ENCODE measurements around the gene CRHBP. TPM values are rescaled to one million over a fixed set of nuclear protein-coding genes. Genes with fewer than 3 reads are reported as not detected.

CRHBP gene
- total RNA-seq, 6 donors from 2014 or later: 0.30 to 0.81 (median 0.63) TPM; not detected in 3

GRCh38 chr5:76920491-76920890 is 32.4 kb upstream of the CRHBP start:
- Histone ChIP-seq H3K27me3 (no peaks in the 10 kb centered on the region), H3K9me3 (no peaks in the 10 kb centered on the region), H3K36me3 (no peaks in the 10 kb centered on the region), H3K27ac (no peak overlapping the region), H3K4me1 (no peaks in the 10 kb centered on the region), H3K4me3 (no peak overlapping the region)
- DNase-seq (no peak), ATAC-seq (ENCODE audit: low FRiP score in 2 of 2) (no peak)
- 53 to 57% methylated on average over 4 of the region's 4 CpGs for WGBS, 2 donors
- TF ChIP-seq POLR2AphosphoS5 (IDR thresholded peaks at IDR 0.05) (no peak), POLR2A (IDR thresholded peaks at IDR 0.05) (no peak), EP300 (IDR thresholded peaks at IDR 0.05) (no peak)
- TF ChIP-seq, protein P1, sequence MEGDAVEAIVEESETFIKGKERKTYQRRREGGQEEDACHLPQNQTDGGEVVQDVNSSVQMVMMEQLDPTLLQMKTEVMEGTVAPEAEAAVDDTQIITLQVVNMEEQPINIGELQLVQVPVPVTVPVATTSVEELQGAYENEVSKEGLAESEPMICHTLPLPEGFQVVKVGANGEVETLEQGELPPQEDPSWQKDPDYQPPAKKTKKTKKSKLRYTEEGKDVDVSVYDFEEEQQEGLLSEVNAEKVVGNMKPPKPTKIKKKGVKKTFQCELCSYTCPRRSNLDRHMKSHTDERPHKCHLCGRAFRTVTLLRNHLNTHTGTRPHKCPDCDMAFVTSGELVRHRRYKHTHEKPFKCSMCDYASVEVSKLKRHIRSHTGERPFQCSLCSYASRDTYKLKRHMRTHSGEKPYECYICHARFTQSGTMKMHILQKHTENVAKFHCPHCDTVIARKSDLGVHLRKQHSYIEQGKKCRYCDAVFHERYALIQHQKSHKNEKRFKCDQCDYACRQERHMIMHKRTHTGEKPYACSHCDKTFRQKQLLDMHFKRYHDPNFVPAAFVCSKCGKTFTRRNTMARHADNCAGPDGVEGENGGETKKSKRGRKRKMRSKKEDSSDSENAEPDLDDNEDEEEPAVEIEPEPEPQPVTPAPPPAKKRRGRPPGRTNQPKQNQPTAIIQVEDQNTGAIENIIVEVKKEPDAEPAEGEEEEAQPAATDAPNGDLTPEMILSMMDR (IDR thresholded peaks at IDR 0.05): no peak

- Histone ChIP-seq H3K27ac (no peak overlapping the region), H3K9me3 (no peaks in the 10 kb centered on the region), H3K4me1 (no peaks in the 10 kb centered on the region), H3K4me3 (no peak overlapping the region), H3K36me3 (no peaks in the 10 kb centered on the region), H3K27me3 (no peaks in the 10 kb centered on the region)
- DNase-seq: no peak
- TF ChIP-seq POLR2AphosphoS5 (IDR thresholded peaks at IDR 0.05) (no peak), POLR2A (IDR thresholded peaks at IDR 0.05) (no peak), EP300 (IDR thresholded peaks at IDR 0.05) (no peak)
- TF ChIP-seq, protein P1 (IDR thresholded peaks at IDR 0.05): no peak
- 49 to 53% methylated on average over 6 of the region's 6 CpGs for WGBS, 2 donors
- no peak for ATAC-seq (ENCODE audit: low FRiP score in 2 of 2)
These were observed 26.3 kb upstream of the CRHBP start for GRCh38 chr5:76926329-76927105.

GRCh38 chr5:76927961-76928360 is 24.9 kb upstream of the CRHBP start:
- Histone ChIP-seq H3K36me3 (no peaks in the 10 kb centered on the region), H3K9me3 (no peaks in the 10 kb centered on the region), H3K4me3 (no peak overlapping the region), H3K27ac (no peak overlapping the region), H3K4me1 (no peaks in the 10 kb centered on the region), H3K27me3 (no peaks in the 10 kb centered on the region)
- 86 to 87% methylated on average over 4 of the region's 4 CpGs for WGBS, 2 donors
- TF ChIP-seq, protein P1 (IDR thresholded peaks at IDR 0.05): no peak
- TF ChIP-seq EP300 (IDR thresholded peaks at IDR 0.05): no peak
- TF ChIP-seq POLR2A (IDR thresholded peaks at IDR 0.05): no peak
- TF ChIP-seq POLR2AphosphoS5 (IDR thresholded peaks at IDR 0.05): no peak
- no peak for DNase-seq
- ATAC-seq (ENCODE audit: low FRiP score in 2 of 2): no peak

GRCh38 chr5:76930083-76930482 is 22.8 kb upstream of the CRHBP start:
- ATAC-seq (ENCODE audit: low FRiP score in 2 of 2) (no peak), DNase-seq (no peak)
- Histone ChIP-seq H3K27ac (no peak overlapping the region), H3K27me3 (no peaks in the 10 kb centered on the region), H3K4me3 (no peak overlapping the region), H3K36me3 (no peaks in the 10 kb centered on the region), H3K9me3 (no peaks in the 10 kb centered on the region), H3K4me1 (no peaks in the 10 kb centered on the region)
- WGBS, 2 donors: 93 to 100% methylated on average over 4 of the region's 4 CpGs
- no peak for TF ChIP-seq POLR2A (IDR thresholded peaks at IDR 0.05)
- TF ChIP-seq, protein P1 (IDR thresholded peaks at IDR 0.05): no peak
- TF ChIP-seq POLR2AphosphoS5 (IDR thresholded peaks at IDR 0.05): no peak

- Histone ChIP-seq H3K4me1 (no peaks in the 10 kb centered on the region), H3K27ac (no peak overlapping the region), H3K27me3 (no peaks in the 10 kb centered on the region), H3K4me3 (no peak overlapping the region), H3K36me3 (no peaks in the 10 kb centered on the region), H3K9me3 (no peaks in the 10 kb centered on the region)
- no peak for ATAC-seq (ENCODE audit: low FRiP score in 2 of 2)
- TF ChIP-seq, protein P1 (IDR thresholded peaks at IDR 0.05): no peak
- TF ChIP-seq POLR2AphosphoS5 (IDR thresholded peaks at IDR 0.05) (no peak), POLR2A (IDR thresholded peaks at IDR 0.05) (no peak), EP300 (IDR thresholded peaks at IDR 0.05) (no peak)
- no peak for DNase-seq
These were observed 14.7 kb upstream of the CRHBP start for GRCh38 chr5:76938177-76938576.
